HEK293 (cell line): ENCODE data around the gene PHYKPL.

Experiments
- CTCF ChIA-PET: fragments of 350-600 bp; formaldehyde crosslinking; extraction: SDS; loops from one replicate; lab custom pipeline; 2021; ENCODE audit warnings: antibody characterized with exemption; lab: Yijun Ruan, JAX
- POLR2A ChIA-PET: fragments of 300-600 bp; formaldehyde crosslinking; extraction: SDS; loops from one replicate; lab custom pipeline; 2020; ENCODE audit warnings: antibody characterized with exemption, inconsistent platforms; lab: Yijun Ruan, JAX
- H3K27ac ChIP-seq: fragments of 200-500 bp; sonication (Bioruptor generic); 2 replicates; pipeline ENCODE4 v1.5.1; 2014; ENCODE audit warnings: low read depth, low read length, control low read depth, inconsistent platforms; ENCODE audit errors: extremely low read depth
- H3K36me3 ChIP-seq, 2 experiments: fragments of 200-500 bp in 1 of 2; sonication (Bioruptor generic) in 1 of 2; 1 replicate in 1 of 2; 2 replicates in 1 of 2; pipeline ENCODE4 v1.5.1; 2014 to 2017; ENCODE audit warnings: inconsistent platforms in 2 of 2, low read length in 2 of 2; ENCODE audit not compliant: control insufficient read depth in 2 of 2, insufficient read depth in 1 of 2
- H3K4me1 ChIP-seq: fragments of 200-500 bp; sonication (Bioruptor generic); 2 replicates; pipeline ENCODE4 v1.5.1; 2014; ENCODE audit warnings: mild to moderate bottlenecking, low read length, inconsistent platforms; ENCODE audit not compliant: control insufficient read depth, insufficient read depth
- H3K4me3 ChIP-seq: 2 replicates; pipeline ENCODE4 v1.5.1; 2011; ENCODE audit warnings: low read depth, mild to moderate bottlenecking, control low read depth, low read length, moderate library complexity
- H3K9me3 ChIP-seq: fragments of 200-500 bp; sonication (Bioruptor generic); 2 replicates; pipeline ENCODE4 v1.5.1; 2014; ENCODE audit warnings: low read depth, low read length, inconsistent platforms; ENCODE audit not compliant: control insufficient read depth, insufficient read depth
- EGR2 ChIP-seq: fragments of 450-650 bp; formaldehyde crosslinking; IDR thresholded peaks from 2 replicates; pipeline ENCODE4 v1.5.1; 2016; ENCODE audit warnings: low read depth, missing biosample characterization, missing genetic modification characterization
- GLI2 ChIP-seq: fragments of 450-650 bp; formaldehyde crosslinking; IDR thresholded peaks from 2 replicates; pipeline ENCODE4; 2017; ENCODE audit warnings: missing biosample characterization, missing genetic modification characterization, low read depth, borderline replicate concordance
- GLI4 ChIP-seq: fragments of 450-650 bp; formaldehyde crosslinking; IDR thresholded peaks from 2 replicates; pipeline ENCODE4 v1.5.1; 2016; ENCODE audit warnings: missing biosample characterization, missing genetic modification characterization
- KLF7 ChIP-seq: fragments of 450-650 bp; formaldehyde crosslinking; IDR thresholded peaks from 2 replicates; pipeline ENCODE4 v1.5.1; 2016; ENCODE audit warnings: missing biosample characterization, missing genetic modification characterization, borderline replicate concordance
- PRDM1 ChIP-seq: fragments of 450-650 bp; formaldehyde crosslinking; IDR thresholded peaks from 2 replicates; pipeline ENCODE4; 2016; ENCODE audit warnings: missing biosample characterization, missing genetic modification characterization
- PRDM10 ChIP-seq: fragments of 450-650 bp; formaldehyde crosslinking; IDR thresholded peaks from 2 replicates; pipeline ENCODE4 v1.5.1; 2016; ENCODE audit warnings: missing biosample characterization, missing genetic modification characterization
- ZFP69B ChIP-seq: fragments of 450-650 bp; formaldehyde crosslinking; IDR thresholded peaks from 2 replicates; pipeline ENCODE4 v1.5.1; 2016; ENCODE audit warnings: missing biosample characterization, missing genetic modification characterization
- ZNF133 ChIP-seq: fragments of 450-650 bp; formaldehyde crosslinking; IDR thresholded peaks from 2 replicates; pipeline ENCODE4 v1.5.1; 2016; ENCODE audit warnings: missing biosample characterization, missing genetic modification characterization
- ZNF169 ChIP-seq: fragments of 450-650 bp; formaldehyde crosslinking; IDR thresholded peaks from 2 replicates; pipeline ENCODE4 v1.5.1; 2016; ENCODE audit warnings: missing biosample characterization, missing genetic modification characterization
- ZNF174 ChIP-seq: fragments of 450-650 bp; formaldehyde crosslinking; IDR thresholded peaks from 2 replicates; pipeline ENCODE4 v1.5.0; 2017; ENCODE audit warnings: missing biosample characterization, mild to moderate bottlenecking, missing genetic modification characterization
- ZNF184 ChIP-seq: fragments of 450-650 bp; IDR thresholded peaks from 2 replicates; pipeline ENCODE4 v1.5.1; 2018; ENCODE audit warnings: missing biosample characterization, mild to moderate bottlenecking, missing genetic modification characterization
- ZNF214 ChIP-seq: fragments of 450-650 bp; formaldehyde crosslinking; IDR thresholded peaks from 2 replicates; pipeline ENCODE4 v1.5.1; 2017; ENCODE audit warnings: missing biosample characterization, mild to moderate bottlenecking, missing genetic modification characterization, borderline replicate concordance
- ZNF223 ChIP-seq: fragments of 450-650 bp; formaldehyde crosslinking; IDR thresholded peaks from 2 replicates; pipeline ENCODE4 v1.5.1; 2016; ENCODE audit warnings: missing biosample characterization, missing genetic modification characterization
- ZNF529 ChIP-seq: fragments of 450-650 bp; formaldehyde crosslinking; IDR thresholded peaks from 2 replicates; pipeline ENCODE4 v1.5.1; 2017; ENCODE audit warnings: missing genetic modification characterization, missing biosample characterization; ENCODE audit not compliant: insufficient replicate concordance
- ZNF544 ChIP-seq: fragments of 450-650 bp; formaldehyde crosslinking; IDR thresholded peaks from 2 replicates; pipeline ENCODE4 v1.5.0; 2017; ENCODE audit warnings: missing biosample characterization, missing genetic modification characterization
- ZNF623 ChIP-seq: fragments of 450-650 bp; formaldehyde crosslinking; IDR thresholded peaks from 2 replicates; pipeline ENCODE4 v1.5.1; 2016; ENCODE audit warnings: missing biosample characterization, missing genetic modification characterization
- ZNF626 ChIP-seq: fragments of 450-650 bp; sonication (Bioruptor Pico); formaldehyde crosslinking; IDR thresholded peaks from 2 replicates; pipeline ENCODE4 v1.5.1; 2018; ENCODE audit warnings: missing biosample characterization, missing genetic modification characterization, inconsistent platforms
- ZNF639 ChIP-seq: fragments of 450-650 bp; formaldehyde crosslinking; IDR thresholded peaks from 2 replicates; pipeline ENCODE4 v1.5.1; 2016; ENCODE audit warnings: missing biosample characterization, missing genetic modification characterization
- ZNF704 ChIP-seq: fragments of 450-650 bp; formaldehyde crosslinking; IDR thresholded peaks from 2 replicates; pipeline ENCODE4 v1.5.1; 2016; ENCODE audit warnings: missing biosample characterization, missing genetic modification characterization
- TF ChIP-seq, protein P1 (sequence below): fragments of 450-650 bp; formaldehyde crosslinking; IDR thresholded peaks from 2 replicates; pipeline ENCODE4 v1.5.0; 2017; ENCODE audit warnings: missing biosample characterization, missing genetic modification characterization, borderline replicate concordance

Gene PHYKPL

GRCh38 chr5:178261666-178262600 is 29.3 kb upstream of the PHYKPL start:
- TF ChIP-seq, protein P1, sequence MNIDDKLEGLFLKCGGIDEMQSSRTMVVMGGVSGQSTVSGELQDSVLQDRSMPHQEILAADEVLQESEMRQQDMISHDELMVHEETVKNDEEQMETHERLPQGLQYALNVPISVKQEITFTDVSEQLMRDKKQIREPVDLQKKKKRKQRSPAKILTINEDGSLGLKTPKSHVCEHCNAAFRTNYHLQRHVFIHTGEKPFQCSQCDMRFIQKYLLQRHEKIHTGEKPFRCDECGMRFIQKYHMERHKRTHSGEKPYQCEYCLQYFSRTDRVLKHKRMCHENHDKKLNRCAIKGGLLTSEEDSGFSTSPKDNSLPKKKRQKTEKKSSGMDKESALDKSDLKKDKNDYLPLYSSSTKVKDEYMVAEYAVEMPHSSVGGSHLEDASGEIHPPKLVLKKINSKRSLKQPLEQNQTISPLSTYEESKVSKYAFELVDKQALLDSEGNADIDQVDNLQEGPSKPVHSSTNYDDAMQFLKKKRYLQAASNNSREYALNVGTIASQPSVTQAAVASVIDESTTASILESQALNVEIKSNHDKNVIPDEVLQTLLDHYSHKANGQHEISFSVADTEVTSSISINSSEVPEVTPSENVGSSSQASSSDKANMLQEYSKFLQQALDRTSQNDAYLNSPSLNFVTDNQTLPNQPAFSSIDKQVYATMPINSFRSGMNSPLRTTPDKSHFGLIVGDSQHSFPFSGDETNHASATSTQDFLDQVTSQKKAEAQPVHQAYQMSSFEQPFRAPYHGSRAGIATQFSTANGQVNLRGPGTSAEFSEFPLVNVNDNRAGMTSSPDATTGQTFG, result no peak
- TF ChIP-seq ZNF133 (tag by site-specific recombination), result no peak
- TF ChIP-seq GLI4 (tag by site-specific recombination), result no peak
- TF ChIP-seq ZNF626 (tag by site-specific recombination), result no peak
- no peak for TF ChIP-seq ZNF169
- TF ChIP-seq ZNF214, result no peak
- TF ChIP-seq EGR2 (tag by site-specific recombination), result no peak
- no peak for TF ChIP-seq ZNF184 (tag by site-specific recombination)
- TF ChIP-seq ZNF529, result no peak
- TF ChIP-seq ZNF174, result no peak
- TF ChIP-seq KLF7, result no peak
- TF ChIP-seq ZNF639, result no peak
- TF ChIP-seq GLI2 (tag by site-specific recombination), result no peak
- ChIA-PET POLR2A (interaction anchor here (0.6 kb wide), 1 partner anchor 9 kb away, joined by 3 read pairs; no protein-coding TSS in a partner anchor), CTCF (interaction anchor here (0.7 kb wide), 1 partner anchor 7 kb away, joined by 4 read pairs; no protein-coding TSS in a partner anchor)
- H3K9me3 ChIP-seq, result no peaks in the 10 kb centered on the region
- no peak overlapping the region for H3K27ac ChIP-seq
- H3K4me3 ChIP-seq, result no peak overlapping the region
- H3K4me1 ChIP-seq, result no peaks in the 10 kb centered on the region
- no peaks in the 10 kb centered on the region for H3K36me3 ChIP-seq

DNA sequence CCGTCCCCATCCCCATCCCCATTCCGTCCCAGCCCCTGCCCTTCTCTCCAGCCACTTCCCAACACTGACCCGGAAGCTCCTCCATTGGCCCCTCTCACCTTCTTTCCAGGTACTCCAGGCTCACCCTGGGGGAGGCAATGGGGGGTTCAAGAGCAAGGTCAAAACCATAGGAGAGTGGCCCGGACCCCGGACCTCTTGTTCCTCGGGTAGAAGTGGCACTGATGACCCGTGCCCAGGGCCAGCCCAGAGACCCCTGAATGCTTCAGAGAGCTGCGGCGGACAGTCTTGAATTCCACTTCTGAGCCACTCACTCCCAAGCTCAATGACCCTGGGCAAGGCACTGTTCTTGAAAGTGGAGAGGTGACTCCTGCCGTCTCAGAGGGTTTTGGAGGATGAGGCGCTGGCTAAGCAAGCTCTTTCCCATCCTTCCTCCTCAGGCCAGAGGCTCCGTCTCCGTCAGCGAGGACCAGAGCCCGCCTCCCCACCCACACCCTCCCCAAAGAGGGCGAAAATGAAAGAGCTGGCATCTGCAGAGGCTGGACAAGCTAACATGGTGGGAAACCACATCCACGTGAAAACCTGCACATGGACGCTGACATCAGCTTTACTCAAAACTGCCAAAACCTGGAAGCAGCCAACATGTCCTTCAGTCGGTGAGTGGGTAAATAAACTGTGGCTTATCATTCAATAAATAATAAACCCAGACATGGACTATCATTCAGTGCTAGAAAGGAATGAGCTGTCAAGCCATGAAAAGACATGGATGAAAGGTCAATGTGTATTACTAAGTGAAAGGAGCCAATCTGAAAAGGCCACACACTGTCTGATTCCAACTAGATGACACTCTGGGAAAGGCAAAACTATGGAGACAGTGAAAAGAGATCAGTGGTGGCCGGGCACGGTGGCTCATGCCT is 27.3 kb upstream of the PHYKPL start:
- ChIA-PET POLR2A (no interaction called here), CTCF (interaction anchor here (0.9 kb wide), 1 partner anchor 25 kb away, joined by 4 read pairs; no protein-coding TSS in a partner anchor)
- Histone ChIP-seq H3K36me3 (no peaks in the 10 kb centered on the region), H3K4me3 (no peak overlapping the region), H3K9me3 (no peaks in the 10 kb centered on the region), H3K4me1 (no peaks in the 10 kb centered on the region), H3K27ac (no peak overlapping the region)
- TF ChIP-seq PRDM10 (tag by site-specific recombination) (no peak), ZNF223 (tag by site-specific recombination) (no peak), ZNF623 (tag by site-specific recombination) (no peak), PRDM1 (tag by site-specific recombination) (no peak), ZNF544 (tag by site-specific recombination) (no peak), ZFP69B (no peak), ZNF704 (no peak)
